GM12878 (cell line): Measurements from ENCODE around the gene ARPP21.

Source experiments
- CTCF ChIP-seq, 3 experiments: IDR thresholded peaks in 2 of 3; conservative IDR thresholded peaks in 1 of 3; 2 replicates each; pipeline ENCODE4 v1.5.1; 2011; ENCODE audit warnings: low read depth in 3 of 3, low read length in 3 of 3, mild to moderate bottlenecking in 3 of 3, control low read depth in 2 of 3, moderate library complexity in 2 of 3, inconsistent platforms in 1 of 3, mixed read lengths in 1 of 3; ENCODE audit not compliant: control insufficient read depth in 2 of 3, insufficient read depth in 1 of 3; ENCODE audit errors: extremely low read depth in 1 of 3
- POLR2A ChIP-seq: IDR thresholded peaks from 2 replicates; pipeline ENCODE4 v1.6.1; 2011; ENCODE audit warnings: low read depth, mild to moderate bottlenecking, low read length
- RAD21 ChIP-seq: IDR thresholded peaks from 2 replicates; pipeline ENCODE4 v1.6.1; 2011; ENCODE audit warnings: mild to moderate bottlenecking, low read depth, low read length, moderate library complexity; ENCODE audit not compliant: insufficient read depth
- SREBF2 ChIP-seq: IDR thresholded peaks from 2 replicates; pipeline ENCODE4 v1.6.1; 2012; ENCODE audit warnings: mild to moderate bottlenecking, low read length

- no peak for TF ChIP-seq POLR2A
- no peak for TF ChIP-seq SREBF2
- TF ChIP-seq CTCF (IDR thresholded peaks at IDR 0.05 in 2 of 3, conservative IDR thresholded peaks at IDR 0.05 in 1 of 3; ENCODE audit: control insufficient read depth in 2 of 3, extremely low read depth in 1 of 3, insufficient read depth in 1 of 3, low read depth in 3 of 3, low read length in 3 of 3), result no peak
- TF ChIP-seq RAD21, result no peak
Measured at GRCh38 chr3:35688826-35689225, 49.5 kb downstream of the ARPP21 start.
